ENCODE measurements around the gene DACT3.
A peak's percentile ranks its signal among the peaks of the same experiment; 100 is the strongest.

DACT3 gene

GRCh38 chr19:46661020-46661731, at the start of gene DACT3:
TSS of gene DACT3 (minus strand) at chr19:46661182. CDS start at chr19:46661064, 118 bp downstream.
- Histone ChIP-seq H3K4me1 (ENCODE audit: low read length) (peaks cover 24% of the 10 kb centered on the region), H3K4me2 (ENCODE audit: low read length) (peak within 1 kb of the TSS; percentile 92), H3K27ac (ENCODE audit: low read length) (peak within 1 kb of the TSS; percentile 8; the same call in 1 of the 2 replicates), H3K79me2 (ENCODE audit: low read length) (no peaks in the 10 kb centered on the region), H3K9ac (ENCODE audit: low read length) (peak within 1 kb of the TSS; percentile 33), H3K27me3 (ENCODE audit: low read depth, low read length) (peaks cover 18% of the 10 kb centered on the region), H2AFZ (ENCODE audit: low read depth, low read length) (no peak within 1 kb of the TSS), H3K4me3 (ENCODE audit: low read length) (peak within 1 kb of the TSS; percentile 78), H4K20me1 (ENCODE audit: insufficient read depth, low read length) (no peaks in the 10 kb centered on the region), H3K9me3 (ENCODE audit: insufficient read depth, low read length) (no peaks in the 10 kb centered on the region), H3K36me3 (replicated peaks; ENCODE audit: low read depth, low read length) (no peaks in the 10 kb centered on the region)
- no peak for TF ChIP-seq EZH2phosphoT487 (IDR thresholded peaks at IDR 0.05; ENCODE audit: low read depth)
- TF ChIP-seq CTCF (IDR thresholded peaks at IDR 0.05; ENCODE audit: low read depth, low read length), result no peak

GRCh38 chr19:46710687-46711086, 49.7 kb upstream of the DACT3 start:
- TF ChIP-seq EZH2phosphoT487 (IDR thresholded peaks at IDR 0.05; ENCODE audit: low read depth) (no peak), CTCF (IDR thresholded peaks at IDR 0.05; ENCODE audit: low read depth, low read length) (no peak)
- Histone ChIP-seq H3K4me2 (ENCODE audit: low read length) (no peak overlapping the region), H3K36me3 (replicated peaks; ENCODE audit: low read depth, low read length) (peaks cover 29% of the 10 kb centered on the region), H3K79me2 (ENCODE audit: low read length) (peaks cover 13% of the 10 kb centered on the region), H3K27me3 (ENCODE audit: low read depth, low read length) (no peaks in the 10 kb centered on the region), H2AFZ (ENCODE audit: low read depth, low read length) (no peak overlapping the region), H3K9ac (ENCODE audit: low read length) (no peak overlapping the region), H3K4me3 (ENCODE audit: low read length) (no peak overlapping the region), H3K4me1 (ENCODE audit: low read length) (peaks cover 11% of the 10 kb centered on the region), H3K27ac (ENCODE audit: low read length) (no peak overlapping the region), H4K20me1 (ENCODE audit: insufficient read depth, low read length) (0 out of 2 replicates have a peak, but pooled peaks cover 5% of the 10 kb centered on the region), H3K9me3 (ENCODE audit: insufficient read depth, low read length) (no peaks in the 10 kb centered on the region)

- Histone ChIP-seq H3K27me3 (ENCODE audit: low read depth, low read length) (no peaks in the 10 kb centered on the region), H3K4me1 (ENCODE audit: low read length) (no peaks in the 10 kb centered on the region), H2AFZ (ENCODE audit: low read depth, low read length) (no peak overlapping the region), H3K4me3 (ENCODE audit: low read length) (no peak overlapping the region), H3K9ac (ENCODE audit: low read length) (no peak overlapping the region), H3K4me2 (ENCODE audit: low read length) (no peak overlapping the region), H4K20me1 (ENCODE audit: insufficient read depth, low read length) (peaks cover 10% of the 10 kb centered on the region; the same call in 1 of the 2 replicates), H3K36me3 (replicated peaks; ENCODE audit: low read depth, low read length) (peaks cover 36% of the 10 kb centered on the region), H3K9me3 (ENCODE audit: insufficient read depth, low read length) (no peaks in the 10 kb centered on the region), H3K79me2 (ENCODE audit: low read length) (no peaks in the 10 kb centered on the region), H3K27ac (ENCODE audit: low read length) (no peak overlapping the region)
- no peak for TF ChIP-seq EZH2phosphoT487 (IDR thresholded peaks at IDR 0.05; ENCODE audit: low read depth)
- peak; percentile 97 for TF ChIP-seq CTCF (IDR thresholded peaks at IDR 0.05; ENCODE audit: low read depth, low read length)
Measured at GRCh38 chr19:46704379-46705076, 43.5 kb upstream of the DACT3 start.

- no peak overlapping the region for H3K27ac ChIP-seq (ENCODE audit: low read length)
Measured at GRCh38 chr19:46700704-46701103, 39.7 kb upstream of the DACT3 start.

More at GRCh38 chr19:46700704-46701103, 39.7 kb upstream of the DACT3 start:
- TF ChIP-seq EZH2phosphoT487 (IDR thresholded peaks at IDR 0.05; ENCODE audit: low read depth) (no peak), CTCF (IDR thresholded peaks at IDR 0.05; ENCODE audit: low read depth, low read length) (no peak)
- no peaks in the 10 kb centered on the region for H3K4me1 ChIP-seq (ENCODE audit: low read length)
- no peaks in the 10 kb centered on the region for H3K27me3 ChIP-seq (ENCODE audit: low read depth, low read length)
- no peak overlapping the region for H3K4me3 ChIP-seq (ENCODE audit: low read length)
- H4K20me1 ChIP-seq (ENCODE audit: insufficient read depth, low read length), result peaks cover 9% of the 10 kb centered on the region; the same call in 1 of the 2 replicates
- no peak overlapping the region for H3K4me2 ChIP-seq (ENCODE audit: low read length)
- H3K36me3 ChIP-seq (replicated peaks; ENCODE audit: low read depth, low read length), result peaks cover 48% of the 10 kb centered on the region
- no peak overlapping the region for H2AFZ ChIP-seq (ENCODE audit: low read depth, low read length)
- H3K9ac ChIP-seq (ENCODE audit: low read length), result no peak overlapping the region
- H3K79me2 ChIP-seq (ENCODE audit: low read length), result no peaks in the 10 kb centered on the region
- no peaks in the 10 kb centered on the region for H3K9me3 ChIP-seq (ENCODE audit: insufficient read depth, low read length)
